Measurements from ENCODE around the gene C7.

DNA sequence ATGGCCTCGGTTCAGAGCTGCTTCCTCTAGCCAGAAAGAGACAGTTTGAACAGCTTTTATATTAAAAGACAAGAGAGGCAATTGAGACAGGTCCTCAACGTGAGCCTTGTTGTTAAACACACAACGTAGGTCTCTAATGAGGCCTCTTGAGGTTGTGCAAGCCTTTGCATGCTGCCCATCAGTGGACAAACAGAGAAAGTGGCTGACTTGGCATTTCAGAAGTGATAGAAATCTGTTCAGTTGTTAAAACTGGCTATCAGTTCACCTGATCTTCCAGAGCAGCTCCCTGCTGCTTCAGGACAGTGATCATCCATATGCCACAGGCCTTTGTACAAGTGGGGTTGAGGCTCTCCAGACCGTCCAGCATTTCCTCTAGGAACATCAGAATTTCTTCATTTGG lies 103.0 kb downstream of the C7 start:
- TF ChIP-seq TAF1 (IDR thresholded peaks at IDR 0.05; ENCODE audit: borderline replicate concordance, insufficient read depth, low read length) (no peak), POLR2AphosphoS5 (IDR thresholded peaks at IDR 0.05; ENCODE audit: low read depth, low read length) (no peak), SIN3A (IDR thresholded peaks at IDR 0.05; ENCODE audit: borderline replicate concordance, insufficient read depth, low read length) (no peak)

All from PFSK-1 (cell line).